GM23248 (cell line): ENCODE results near the gene OPCML. TPM values are rescaled to one million over a fixed set of nuclear protein-coding genes. Genes with fewer than 3 reads are reported as not detected.

Experiments
- DNase-seq: peaks from one replicate; pipeline ENCODE4 v3.0.0-alpha.2; 2015
- H2AFZ ChIP-seq: fragments of 200-600 bp; sonication (generic); 2 replicates; pipeline ENCODE4 v1.6.1; 2016; ENCODE audit warnings: antibody characterized with exemption
- H3F3A ChIP-seq: fragments of 200-600 bp; sonication (generic); 2 replicates; pipeline ENCODE4 v1.6.1; 2016; ENCODE audit warnings: mild to moderate bottlenecking, antibody characterized with exemption, mixed run types; ENCODE audit not compliant: insufficient read depth
- H3K27ac ChIP-seq: fragments of 200-600 bp; sonication (generic); 2 replicates; pipeline ENCODE4 v1.5.1; 2016; ENCODE audit warnings: mild to moderate bottlenecking
- H3K27me3 ChIP-seq: fragments of 200-600 bp; sonication (generic); replicated peaks from 2 replicates; pipeline ENCODE4 v1.6.1; 2016; ENCODE audit warnings: mild to moderate bottlenecking; ENCODE audit not compliant: insufficient read depth
- H3K36me3 ChIP-seq: fragments of 200-600 bp; sonication (generic); 2 replicates; pipeline ENCODE4 v1.6.1; 2016; ENCODE audit warnings: low read depth, mild to moderate bottlenecking
- H3K4me1 ChIP-seq: fragments of 200-600 bp; sonication (generic); 2 replicates; pipeline ENCODE4 v1.6.1; 2016; ENCODE audit warnings: mild to moderate bottlenecking; ENCODE audit not compliant: insufficient read depth
- H3K4me2 ChIP-seq: fragments of 200-600 bp; sonication (generic); one replicate; pipeline ENCODE4 v1.6.1; 2016; ENCODE audit warnings: mild to moderate bottlenecking; ENCODE audit not compliant: unreplicated experiment
- H3K4me3 ChIP-seq: fragments of 200-600 bp; sonication (generic); 2 replicates; pipeline ENCODE4 v1.5.1; 2016; ENCODE audit warnings: mild to moderate bottlenecking
- H3K79me2 ChIP-seq: fragments of 200-600 bp; sonication (generic); 2 replicates; pipeline ENCODE4 v1.6.1; 2016; ENCODE audit warnings: mild to moderate bottlenecking; ENCODE audit not compliant: insufficient read depth
- H3K9ac ChIP-seq: fragments of 200-600 bp; sonication (generic); 2 replicates; pipeline ENCODE4 v1.6.1; 2016; ENCODE audit warnings: mild to moderate bottlenecking
- H3K9me2 ChIP-seq: fragments of 200-600 bp; sonication (generic); 2 replicates; pipeline ENCODE4 v1.6.1; 2016; ENCODE audit warnings: mixed run types, mild to moderate bottlenecking, moderate library complexity; ENCODE audit not compliant: insufficient read depth
- H3K9me3 ChIP-seq: fragments of 200-600 bp; sonication (generic); one replicate; pipeline ENCODE4 v1.6.1; 2017; ENCODE audit warnings: low read depth
- H4K20me1 ChIP-seq: fragments of 200-600 bp; sonication (generic); 2 replicates; pipeline ENCODE4 v1.6.0; 2016; ENCODE audit not compliant: insufficient read depth
- EZH2 ChIP-seq: fragments of 200-600 bp; sonication (generic); IDR thresholded peaks from 2 replicates; pipeline ENCODE4 v1.6.1; 2018; ENCODE audit warnings: antibody characterized with exemption, mild to moderate bottlenecking; ENCODE audit not compliant: insufficient read depth, poor library complexity, severe bottlenecking
- EZH2phosphoT487 ChIP-seq: fragments of 200-600 bp; sonication (generic); IDR thresholded peaks from 2 replicates; pipeline ENCODE4 v1.6.1; 2018; ENCODE audit warnings: antibody characterized with exemption, moderate library complexity, mild to moderate bottlenecking, low read depth; ENCODE audit not compliant: insufficient read depth
- WGBS, 2 experiments: methylation state at CpG; one replicate each; pipeline ENCODE4 v1.1.6; 2015 to 2017; ENCODE audit warnings: low lambda C conversion rate in 2 of 2, low coverage in 1 of 2; ENCODE audit errors: missing lambda C conversion rate in 2 of 2; 5-methylcytosine and 5-hydroxymethylcytosine counted together
- in situ Hi-C: fragments of 300-500 bp; cut with MboI; formaldehyde crosslinking; loops from 2 replicates; pipeline ENCODE4 v1.15.0; 2020
- polyA plus RNA-seq: library from polyadenylated mRNA; unstranded; fragments of >200 nt; fragmentation: Nextera tagmentation; extraction: Ambion mirVana; gene quantifications from 2 replicates; pipeline ENCODE4 v1.2.1, GENCODE V29; 2016
- total RNA-seq: library from RNA; depleted of rRNA; stranded (reverse); fragments of >200 nt; shearing (Covaris generic); gene quantifications from 2 replicates; pipeline ENCODE4 v1.2.3, GENCODE V29; 2014

Gene OPCML
- total and polyA plus RNA-seq, 2 experiments from 2014 or later = 0.69 to 1.6 TPM

DNA sequence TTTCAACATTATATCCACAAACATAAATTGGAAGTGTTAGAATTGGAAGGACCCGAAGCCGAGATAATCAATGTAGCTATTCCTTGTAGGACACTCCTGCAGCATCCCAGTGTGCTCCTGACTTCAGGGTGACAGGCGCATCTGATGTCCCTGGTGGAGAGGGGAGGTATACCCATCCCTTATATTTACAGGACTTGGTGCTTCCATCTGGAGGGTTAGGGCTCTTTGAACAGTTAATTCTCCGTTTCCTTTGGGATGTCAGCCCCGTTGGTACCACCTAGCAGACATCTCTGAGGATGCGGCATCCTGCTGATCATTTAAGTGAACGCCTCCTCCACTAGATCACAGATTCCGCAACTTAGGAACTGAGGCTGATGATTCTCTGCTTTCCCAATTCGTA, 451.3 kb downstream of the OPCML start:
- Histone ChIP-seq H3K9me3 (no peaks in the 10 kb centered on the region), H3K36me3 (no peaks in the 10 kb centered on the region), H3K9me2 (no peaks in the 10 kb centered on the region), H3K27ac (no peak overlapping the region), H3K4me3 (no peak overlapping the region), H2AFZ (no peak overlapping the region), H3K4me2 (no peak overlapping the region), H4K20me1 (no peaks in the 10 kb centered on the region), H3K4me1 (no peaks in the 10 kb centered on the region), H3K79me2 (no peaks in the 10 kb centered on the region), H3K9ac (no peak overlapping the region), H3F3A (no peaks in the 10 kb centered on the region), H3K27me3 (peaks cover 65% of the 10 kb centered on the region)
- in situ Hi-C loops = no loop called here
- no peak for DNase-seq
- TF ChIP-seq EZH2 = no peak
- TF ChIP-seq EZH2phosphoT487 = no peak
- 72 to 78% methylated on average over 9 of the region's 9 CpGs for WGBS, 2 experiments

- Histone ChIP-seq H3K9me2 (no peaks in the 10 kb centered on the region), H3F3A (no peaks in the 10 kb centered on the region), H3K9ac (no peak overlapping the region), H3K27ac (no peak overlapping the region), H2AFZ (peak overlapping the region; percentile 58; the same call in 1 of the 2 replicates), H3K36me3 (no peaks in the 10 kb centered on the region), H3K4me1 (no peaks in the 10 kb centered on the region), H3K27me3 (peaks cover 43% of the 10 kb centered on the region), H3K9me3 (no peaks in the 10 kb centered on the region), H3K4me3 (no peak overlapping the region), H3K4me2 (peak overlapping the region; percentile 33), H4K20me1 (no peaks in the 10 kb centered on the region), H3K79me2 (no peaks in the 10 kb centered on the region)
- in situ Hi-C loops = no loop called here
- no peak for TF ChIP-seq EZH2
- TF ChIP-seq EZH2phosphoT487 = no peak
- WGBS, 2 experiments = 3% methylated on average over 24 of the region's 24 CpGs
- peak; percentile 71 for DNase-seq
Observed at GRCh38 chr11:133078591-133079404, 453.5 kb downstream of the OPCML start.

DNA sequence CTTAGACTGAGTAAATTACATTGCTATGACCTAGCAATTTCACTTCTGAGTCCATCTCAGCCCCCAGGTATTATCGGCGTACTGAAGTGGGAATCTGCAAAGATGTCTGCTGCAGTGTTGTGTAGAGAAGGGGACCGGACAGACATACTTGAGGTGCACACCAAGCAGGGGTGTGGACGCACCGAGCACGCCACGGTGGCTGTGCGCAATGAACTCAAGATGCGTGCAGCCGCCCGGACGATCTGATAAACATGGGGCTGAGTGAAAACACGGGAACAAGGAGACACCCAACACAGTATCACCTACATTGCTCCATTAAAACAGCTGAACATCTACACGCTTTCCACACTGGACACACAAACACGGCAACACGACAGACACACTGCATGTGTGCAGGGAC, 454.3 kb downstream of the OPCML start:
- H3K4me1 ChIP-seq = no peaks in the 10 kb centered on the region
- H3K9me3 ChIP-seq = no peaks in the 10 kb centered on the region
- H3K4me3 ChIP-seq = no peak overlapping the region
- H3K9me2 ChIP-seq = no peaks in the 10 kb centered on the region
- no peaks in the 10 kb centered on the region for H3F3A ChIP-seq
- TF ChIP-seq EZH2 (no peak), EZH2phosphoT487 (no peak)
- H2AFZ ChIP-seq = no peak overlapping the region
- H3K79me2 ChIP-seq = no peaks in the 10 kb centered on the region
- no peaks in the 10 kb centered on the region for H4K20me1 ChIP-seq
- H3K36me3 ChIP-seq = no peaks in the 10 kb centered on the region
- no peak for DNase-seq
- H3K9ac ChIP-seq = no peak overlapping the region
- in situ Hi-C loops = no loop called here
- no peak overlapping the region for H3K27ac ChIP-seq
- no peak overlapping the region for H3K4me2 ChIP-seq
- 54 to 57% methylated on average over 16 of the region's 16 CpGs for WGBS, 2 experiments
- peaks cover 40% of the 10 kb centered on the region for H3K27me3 ChIP-seq

GRCh38 chr11:133075351-133075750, 456.9 kb downstream of the OPCML start:
- Histone ChIP-seq H3K79me2 (no peaks in the 10 kb centered on the region), H3K27me3 (peaks cover 25% of the 10 kb centered on the region), H2AFZ (no peak overlapping the region), H3K9me2 (no peaks in the 10 kb centered on the region), H3K4me3 (no peak overlapping the region), H3K36me3 (no peaks in the 10 kb centered on the region), H3K9me3 (no peaks in the 10 kb centered on the region), H3K4me1 (no peaks in the 10 kb centered on the region), H3K27ac (no peak overlapping the region), H3K4me2 (no peak overlapping the region), H3F3A (no peaks in the 10 kb centered on the region), H4K20me1 (no peaks in the 10 kb centered on the region), H3K9ac (no peak overlapping the region)
- in situ Hi-C loops = no loop called here
- TF ChIP-seq EZH2 (no peak), EZH2phosphoT487 (no peak)
- 61 to 66% methylated on average over 8 of the region's 8 CpGs for WGBS, 2 experiments
- DNase-seq = no peak
